ENCODE results near the gene SCAF11.

SCAF11 gene

GRCh38 chr12:45913631-45914030, 76.7 kb downstream of the SCAF11 start:
- Histone ChIP-seq H2BK12ac (ENCODE audit: low read length) (no peak overlapping the region), H3K4me3 (ENCODE audit: low read depth, low read length) (no peak overlapping the region), H3K79me2 (ENCODE audit: control insufficient read depth, insufficient read depth, low read length, poor library complexity) (no peaks in the 10 kb centered on the region), H4K12ac (ENCODE audit: low read depth, low read length) (no peak overlapping the region), H3K27ac (ENCODE audit: low read depth, low read length) (no peak overlapping the region), H3K4me1 (ENCODE audit: control insufficient read depth in 1 of 2, insufficient read depth in 2 of 2, low read length in 2 of 2) (no peaks in the 10 kb centered on the region), H3K18ac (ENCODE audit: low read length) (no peak overlapping the region), H2BK5ac (ENCODE audit: low read depth, low read length, poor library complexity) (no peak overlapping the region), H2AFZ (ENCODE audit: insufficient read depth, low read length, poor library complexity) (no peak overlapping the region), H3K9ac (ENCODE audit: low read length) (no peak overlapping the region), H4K91ac (ENCODE audit: low read depth, low read length) (no peak overlapping the region), H4K8ac (ENCODE audit: low read depth, low read length) (no peak overlapping the region), H2AK5ac (ENCODE audit: low read length) (no peak overlapping the region), H3K4ac (ENCODE audit: low read depth, low read length) (no peak overlapping the region), H3K27me3 (ENCODE audit: insufficient read depth, low read length) (no peaks in the 10 kb centered on the region), H3K79me1 (ENCODE audit: low read length) (no peaks in the 10 kb centered on the region), H3K4me2 (ENCODE audit: low read length) (no peak overlapping the region), H3K9me3 (ENCODE audit: insufficient read depth, low read depth, low read length) (no peaks in the 10 kb centered on the region), H3K23ac (ENCODE audit: low read length) (no peak overlapping the region), H2BK120ac (ENCODE audit: insufficient read depth, low read length, poor library complexity) (no peak overlapping the region), H3K14ac (ENCODE audit: low read length) (no peak overlapping the region), H3K36me3 (ENCODE audit: control insufficient read depth in 1 of 2, insufficient read depth in 2 of 2, low read length in 2 of 2) (peaks cover 8 to 12% of the 10 kb centered on the region in 2 experiments)
- DNase-seq: no peak
- no CpG with 5 or more reads among the region's 2 CpGs for WGBS (ENCODE audit: extremely low coverage, insufficient coverage, insufficient read length)

GRCh38 chr12:45912774-45913173, 77.6 kb downstream of the SCAF11 start:
- no peak overlapping the region for H3K4me2 ChIP-seq (ENCODE audit: low read length)
- no peak for DNase-seq
- H3K4me3 ChIP-seq (ENCODE audit: low read depth, low read length): no peak overlapping the region
- H3K9me3 ChIP-seq (ENCODE audit: insufficient read depth, low read depth, low read length): no peaks in the 10 kb centered on the region
- no peak overlapping the region for H3K4ac ChIP-seq (ENCODE audit: low read depth, low read length)
- H3K23ac ChIP-seq (ENCODE audit: low read length): no peak overlapping the region
- no peaks in the 10 kb centered on the region for H3K79me2 ChIP-seq (ENCODE audit: control insufficient read depth, insufficient read depth, low read length, poor library complexity)
- no peaks in the 10 kb centered on the region for H3K4me1 ChIP-seq (ENCODE audit: control insufficient read depth in 1 of 2, insufficient read depth in 2 of 2, low read length in 2 of 2)
- H3K27me3 ChIP-seq (ENCODE audit: insufficient read depth, low read length): no peaks in the 10 kb centered on the region
- H4K91ac ChIP-seq (ENCODE audit: low read depth, low read length): no peak overlapping the region
- no peak overlapping the region for H2AFZ ChIP-seq (ENCODE audit: insufficient read depth, low read length, poor library complexity)
- no peak overlapping the region for H2BK120ac ChIP-seq (ENCODE audit: insufficient read depth, low read length, poor library complexity)
- no peak overlapping the region for H3K9ac ChIP-seq (ENCODE audit: low read length)
- H4K12ac ChIP-seq (ENCODE audit: low read depth, low read length): no peak overlapping the region
- peaks cover 2 to 6% of the 10 kb centered on the region in 2 experiments for H3K36me3 ChIP-seq (ENCODE audit: control insufficient read depth in 1 of 2, insufficient read depth in 2 of 2, low read length in 2 of 2)
- no peak overlapping the region for H3K14ac ChIP-seq (ENCODE audit: low read length)
- H2BK5ac ChIP-seq (ENCODE audit: low read depth, low read length, poor library complexity): no peak overlapping the region
- no CpG with 5 or more reads among the region's 3 CpGs for WGBS (ENCODE audit: extremely low coverage, insufficient coverage, insufficient read length)
- no peak overlapping the region for H3K27ac ChIP-seq (ENCODE audit: low read depth, low read length)
- H3K79me1 ChIP-seq (ENCODE audit: low read length): no peaks in the 10 kb centered on the region
- H4K8ac ChIP-seq (ENCODE audit: low read depth, low read length): no peak overlapping the region
- no peak overlapping the region for H3K18ac ChIP-seq (ENCODE audit: low read length)
- H2AK5ac ChIP-seq (ENCODE audit: low read length): no peak overlapping the region
- H2BK12ac ChIP-seq (ENCODE audit: low read length): no peak overlapping the region

GRCh38 chr12:45909041-45909713, 81.2 kb downstream of the SCAF11 start:
- Histone ChIP-seq H2AFZ (ENCODE audit: insufficient read depth, low read length, poor library complexity) (no peak overlapping the region), H3K27me3 (ENCODE audit: insufficient read depth, low read length) (no peaks in the 10 kb centered on the region), H3K14ac (ENCODE audit: low read length) (no peak overlapping the region), H4K12ac (ENCODE audit: low read depth, low read length) (no peak overlapping the region), H3K9me3 (ENCODE audit: insufficient read depth, low read depth, low read length) (no peaks in the 10 kb centered on the region), H4K8ac (ENCODE audit: low read depth, low read length) (no peak overlapping the region), H3K79me1 (ENCODE audit: low read length) (no peaks in the 10 kb centered on the region), H2BK120ac (ENCODE audit: insufficient read depth, low read length, poor library complexity) (no peak overlapping the region), H2BK5ac (ENCODE audit: low read depth, low read length, poor library complexity) (no peak overlapping the region), H2AK5ac (ENCODE audit: low read length) (no peak overlapping the region), H3K79me2 (ENCODE audit: control insufficient read depth, insufficient read depth, low read length, poor library complexity) (no peaks in the 10 kb centered on the region), H3K4me2 (ENCODE audit: low read length) (no peak overlapping the region), H4K91ac (ENCODE audit: low read depth, low read length) (no peak overlapping the region), H3K4me3 (ENCODE audit: low read depth, low read length) (no peak overlapping the region), H3K9ac (ENCODE audit: low read length) (no peak overlapping the region), H2BK12ac (ENCODE audit: low read length) (no peak overlapping the region), H3K4ac (ENCODE audit: low read depth, low read length) (no peak overlapping the region), H3K36me3 (ENCODE audit: control insufficient read depth in 1 of 2, insufficient read depth in 2 of 2, low read length in 2 of 2) (peaks cover 2 to 4% of the 10 kb centered on the region in 2 experiments), H3K4me1 (ENCODE audit: control insufficient read depth in 1 of 2, insufficient read depth in 2 of 2, low read length in 2 of 2) (no peaks in the 10 kb centered on the region), H3K23ac (ENCODE audit: low read length) (no peak overlapping the region), H3K27ac (ENCODE audit: low read depth, low read length) (no peak overlapping the region), H3K18ac (ENCODE audit: low read length) (no peak overlapping the region)
- no peak for DNase-seq
- no CpG with 5 or more reads among the region's 4 CpGs for WGBS (ENCODE audit: extremely low coverage, insufficient coverage, insufficient read length)

- WGBS (ENCODE audit: extremely low coverage, insufficient coverage, insufficient read length): no CpG with 5 or more reads among the region's 4 CpGs
- no peak for DNase-seq
- H3K79me2 ChIP-seq (ENCODE audit: control insufficient read depth, insufficient read depth, low read length, poor library complexity): no peaks in the 10 kb centered on the region
- no peak overlapping the region for H3K23ac ChIP-seq (ENCODE audit: low read length)
- H2BK12ac ChIP-seq (ENCODE audit: low read length): no peak overlapping the region
- peaks cover 2 to 4% of the 10 kb centered on the region in 2 experiments for H3K36me3 ChIP-seq (ENCODE audit: control insufficient read depth in 1 of 2, insufficient read depth in 2 of 2, low read length in 2 of 2)
- no peaks in the 10 kb centered on the region for H3K4me1 ChIP-seq (ENCODE audit: control insufficient read depth in 1 of 2, insufficient read depth in 2 of 2, low read length in 2 of 2)
- no peak overlapping the region for H3K27ac ChIP-seq (ENCODE audit: low read depth, low read length)
- no peak overlapping the region for H3K9ac ChIP-seq (ENCODE audit: low read length)
- H2AFZ ChIP-seq (ENCODE audit: insufficient read depth, low read length, poor library complexity): no peak overlapping the region
- H4K91ac ChIP-seq (ENCODE audit: low read depth, low read length): no peak overlapping the region
- no peak overlapping the region for H3K14ac ChIP-seq (ENCODE audit: low read length)
- no peaks in the 10 kb centered on the region for H3K27me3 ChIP-seq (ENCODE audit: insufficient read depth, low read length)
- H2AK5ac ChIP-seq (ENCODE audit: low read length): no peak overlapping the region
- H3K18ac ChIP-seq (ENCODE audit: low read length): no peak overlapping the region
- H3K4ac ChIP-seq (ENCODE audit: low read depth, low read length): no peak overlapping the region
- no peak overlapping the region for H4K12ac ChIP-seq (ENCODE audit: low read depth, low read length)
- no peaks in the 10 kb centered on the region for H3K79me1 ChIP-seq (ENCODE audit: low read length)
- H3K4me3 ChIP-seq (ENCODE audit: low read depth, low read length): no peak overlapping the region
- H3K9me3 ChIP-seq (ENCODE audit: insufficient read depth, low read depth, low read length): no peaks in the 10 kb centered on the region
- no peak overlapping the region for H4K8ac ChIP-seq (ENCODE audit: low read depth, low read length)
- H3K4me2 ChIP-seq (ENCODE audit: low read length): no peak overlapping the region
- H2BK120ac ChIP-seq (ENCODE audit: insufficient read depth, low read length, poor library complexity): no peak overlapping the region
- no peak overlapping the region for H2BK5ac ChIP-seq (ENCODE audit: low read depth, low read length, poor library complexity)
Measured at GRCh38 chr12:45907955-45908354, 82.4 kb downstream of the SCAF11 start.

Measured in trophoblast cell (in vitro differentiated cells and primary cell).